SKM-1 (cell line): ENCODE data around the gene ADAMTS17.

Source experiments
- DNase-seq: peaks from one replicate; lab custom pipeline; 2025; ENCODE audit not compliant: unreplicated experiment; lab: John Stamatoyannopoulos, UW

ADAMTS17 gene

DNA sequence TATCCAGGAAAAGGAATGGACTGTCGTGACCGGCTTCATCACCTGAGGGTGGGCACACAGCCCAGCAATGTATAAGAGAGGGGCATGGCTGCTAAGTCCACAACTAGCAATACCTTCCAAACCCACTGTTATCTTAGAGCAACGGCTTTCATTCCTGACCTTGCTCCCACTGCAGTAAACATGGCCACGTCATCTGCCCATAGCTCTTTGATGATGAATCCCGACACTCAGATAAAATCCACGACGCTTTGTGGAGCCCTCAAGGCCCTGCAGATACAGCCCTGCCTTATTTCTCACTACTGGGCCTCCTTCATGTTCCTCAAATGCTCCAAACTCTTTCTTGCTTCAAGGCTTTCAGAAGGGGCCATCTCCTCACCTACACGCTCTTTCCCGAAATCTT lies 114.0 kb downstream of the ADAMTS17 start:
- no peak for DNase-seq

DNA sequence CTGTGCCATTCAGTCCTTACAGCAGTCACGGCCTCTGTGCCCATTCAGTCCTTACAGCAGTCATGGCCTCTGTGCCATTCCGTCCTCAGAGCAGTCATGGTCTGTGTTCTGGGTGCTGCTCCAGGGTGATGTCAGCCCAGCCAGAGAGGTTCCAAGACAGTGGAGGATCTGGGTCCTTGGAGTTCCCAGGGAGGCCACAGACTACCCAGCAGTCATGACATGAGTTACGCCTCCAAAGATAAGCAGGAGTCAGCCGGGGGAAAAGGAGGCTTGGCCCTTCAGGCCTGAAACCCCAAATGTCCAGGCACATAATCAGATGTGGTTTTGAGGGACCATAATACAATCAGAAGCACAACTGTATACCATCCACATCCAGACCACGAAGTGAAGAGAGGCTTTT lies 115.7 kb downstream of the ADAMTS17 start:
- no peak for DNase-seq

DNA sequence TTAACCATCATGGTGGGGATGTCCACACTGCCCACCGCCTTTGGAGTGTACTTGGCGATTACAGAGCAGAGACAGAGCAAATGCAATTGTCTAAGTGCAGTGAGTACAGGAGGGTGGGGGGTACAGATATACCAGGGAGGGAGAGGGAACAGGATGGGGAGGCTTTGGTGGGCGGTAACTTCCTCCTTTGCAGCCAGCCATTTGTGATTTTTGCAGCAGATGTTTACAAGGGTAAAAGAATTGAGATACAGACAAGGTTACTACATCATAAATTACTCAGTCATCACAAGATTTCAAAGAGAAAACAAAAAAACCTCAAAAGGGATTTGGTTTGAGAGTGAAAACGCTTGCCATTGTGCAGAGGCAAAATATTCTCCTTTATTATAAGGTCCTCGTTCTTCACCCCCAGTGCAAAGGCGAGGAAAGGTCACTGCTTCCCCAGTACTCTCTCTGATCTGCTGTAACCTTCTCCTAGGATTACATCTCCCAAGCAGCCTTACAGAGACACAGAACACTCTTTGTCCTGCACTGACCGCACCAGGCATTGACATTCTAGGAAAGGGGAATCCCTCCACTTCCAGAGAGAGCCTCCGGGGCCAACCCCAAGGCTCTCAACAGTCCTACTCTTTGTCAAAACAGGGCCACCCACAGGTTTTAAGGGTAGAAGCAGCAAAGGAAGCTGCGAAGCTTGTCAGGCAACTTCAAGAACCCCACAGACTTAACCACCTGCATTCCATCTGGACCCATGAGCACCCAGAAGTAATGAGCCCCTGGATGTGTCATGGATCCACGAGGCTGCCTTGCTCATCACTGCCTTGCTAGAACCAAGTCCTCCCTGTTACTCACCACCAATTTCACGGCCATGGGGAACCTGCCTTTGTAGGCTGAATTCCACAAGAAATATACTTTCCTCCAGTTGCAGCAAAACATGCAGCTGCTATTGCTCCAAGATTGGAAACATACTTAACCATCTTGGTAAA lies 117.3 kb downstream of the ADAMTS17 start:
- no peak for DNase-seq

DNA sequence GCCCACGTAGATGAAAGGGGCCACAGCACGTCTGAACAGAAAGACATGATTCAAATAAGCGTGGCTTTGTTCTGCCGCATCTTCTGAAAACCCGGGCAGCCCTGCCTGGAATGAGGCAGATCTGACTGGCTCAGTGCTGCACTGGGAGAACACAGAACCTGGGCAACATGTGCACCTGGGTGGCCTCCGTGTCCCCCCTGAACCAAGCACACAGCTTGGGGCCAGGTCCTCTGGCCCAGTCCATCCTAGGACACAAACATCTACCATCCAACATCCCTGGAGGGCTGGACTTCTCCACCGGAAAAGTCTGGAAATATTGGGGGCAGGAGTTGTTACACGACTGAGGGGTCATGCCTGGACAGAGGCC lies 119.4 kb downstream of the ADAMTS17 start:
- DNase-seq, result no peak

DNA sequence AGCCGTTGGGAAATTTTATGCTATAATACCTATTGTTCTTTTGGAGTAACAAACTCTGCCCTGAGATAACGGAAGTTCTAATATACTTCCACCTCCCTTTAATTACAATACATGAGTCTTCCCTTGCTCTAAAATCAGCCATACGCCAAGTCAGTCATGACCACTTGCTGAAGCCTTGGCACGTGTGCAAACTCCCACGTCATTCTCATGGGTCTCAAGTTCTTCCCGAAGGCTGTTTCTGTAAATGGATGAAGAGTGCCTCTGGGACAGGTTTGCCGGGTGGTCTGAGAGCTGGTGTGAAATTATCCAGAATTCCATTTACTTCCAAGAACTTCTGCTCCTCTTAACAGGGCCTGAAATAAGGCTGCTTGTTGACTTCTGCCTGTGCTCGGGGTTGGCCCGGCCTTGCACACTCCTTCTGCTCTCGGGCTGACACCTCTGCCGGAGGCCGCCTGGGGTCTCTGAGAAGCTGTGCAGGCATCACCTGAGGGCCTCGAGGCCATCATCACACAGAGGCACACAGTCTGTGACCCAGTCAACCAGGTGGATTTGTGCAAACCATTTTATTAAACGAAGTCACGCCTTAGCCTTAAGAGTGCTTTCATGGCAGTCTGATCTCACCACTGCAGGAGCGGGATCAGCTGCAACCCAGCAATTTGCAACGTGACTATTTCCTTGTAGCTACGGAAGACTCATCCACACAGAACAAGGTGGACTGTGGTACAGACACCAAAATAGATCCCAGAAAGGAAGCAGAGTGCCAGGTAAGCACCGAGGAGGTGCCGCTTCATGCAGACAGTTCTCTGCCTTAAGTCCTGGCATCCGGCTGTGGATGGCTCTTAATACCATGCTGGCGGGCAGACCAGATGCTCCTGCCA lies 120.1 kb downstream of the ADAMTS17 start:
- no peak for DNase-seq

DNA sequence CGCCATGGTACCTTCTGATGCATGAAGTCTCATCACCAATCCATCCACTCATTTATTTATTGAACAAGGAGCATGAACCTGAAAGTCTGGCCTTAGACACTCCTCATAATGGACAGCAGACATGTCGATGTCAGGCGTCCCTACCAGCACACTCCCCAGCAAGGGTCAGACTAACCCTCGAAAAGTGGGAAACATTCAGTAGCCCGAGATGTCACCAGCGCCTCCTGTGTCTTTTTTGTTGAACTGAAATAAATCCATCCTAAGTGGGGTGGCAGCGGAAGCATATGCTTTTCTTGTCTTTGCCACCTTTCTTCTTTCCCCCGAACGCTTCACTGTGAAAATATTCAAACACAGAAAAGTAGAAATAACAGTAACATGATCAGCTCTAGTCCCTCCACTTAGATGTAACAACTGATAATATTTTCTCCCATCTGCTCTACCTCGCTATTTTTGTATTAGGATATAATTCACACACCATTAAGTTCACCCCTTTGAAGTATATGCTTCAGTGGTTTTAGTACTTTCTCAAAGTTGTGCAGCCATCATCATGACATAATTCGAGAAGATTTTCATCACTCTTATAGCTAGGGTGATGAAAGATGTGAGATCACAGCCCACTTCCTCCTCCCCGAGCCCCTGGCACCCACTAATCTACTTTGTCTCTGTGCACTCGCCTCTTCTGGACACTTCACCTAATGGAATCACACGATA lies 121.6 kb downstream of the ADAMTS17 start:
- DNase-seq, result no peak

DNA sequence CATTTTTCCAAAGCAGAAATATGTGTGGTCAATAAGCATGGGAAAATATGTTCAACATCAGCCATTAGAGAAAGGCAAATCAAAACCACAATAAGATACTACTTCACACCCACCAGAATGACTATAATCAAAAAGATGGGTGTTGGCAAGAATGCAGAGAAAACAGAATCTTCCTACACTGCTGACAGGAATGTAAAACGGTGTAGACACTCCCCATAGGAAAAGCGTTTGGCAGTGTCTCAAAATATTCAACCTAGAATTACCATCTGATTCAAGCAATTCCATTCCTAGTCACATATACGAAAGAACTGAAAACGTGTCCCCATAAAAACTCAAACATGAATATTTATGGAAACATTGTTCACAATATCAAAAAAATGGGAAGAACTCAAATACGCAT lies 123.3 kb downstream of the ADAMTS17 start:
- DNase-seq, result no peak

DNA sequence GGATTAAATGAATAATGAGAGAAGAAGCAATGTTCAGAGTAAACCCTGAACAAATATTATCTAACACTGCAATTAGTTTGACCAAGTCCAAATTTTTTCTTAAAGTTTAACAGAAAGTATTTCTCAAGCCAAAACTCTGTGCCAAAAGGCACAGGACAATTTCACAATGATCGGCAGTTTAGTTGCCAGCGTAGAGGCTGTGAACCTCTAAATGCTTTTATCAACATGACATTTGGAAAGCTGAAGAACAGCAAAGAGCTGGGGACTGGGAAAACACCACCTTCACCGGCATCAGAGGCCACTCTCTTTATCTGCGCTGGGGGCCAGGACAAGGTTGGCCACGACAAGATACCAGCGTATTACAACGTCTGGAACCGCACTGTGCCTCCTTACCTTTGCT lies 125.6 kb downstream of the ADAMTS17 start:
- no peak for DNase-seq

DNA sequence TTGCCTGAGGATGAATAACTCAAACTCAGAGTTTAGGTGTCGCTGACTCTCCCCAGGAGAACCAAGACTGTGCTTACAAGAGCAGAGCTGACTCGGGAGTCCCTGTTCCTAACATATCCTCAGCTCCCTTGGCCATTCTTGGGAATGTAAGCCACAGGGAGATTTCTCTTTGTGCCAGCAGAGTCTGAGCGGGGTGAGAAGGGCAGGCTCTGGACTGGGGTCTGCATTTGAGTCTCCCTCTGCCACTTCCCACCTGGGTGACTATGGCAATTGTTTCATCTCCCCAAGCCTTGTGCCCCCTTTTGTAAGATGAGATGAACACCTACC lies 126.0 kb downstream of the ADAMTS17 start:
- DNase-seq, result no peak

DNA sequence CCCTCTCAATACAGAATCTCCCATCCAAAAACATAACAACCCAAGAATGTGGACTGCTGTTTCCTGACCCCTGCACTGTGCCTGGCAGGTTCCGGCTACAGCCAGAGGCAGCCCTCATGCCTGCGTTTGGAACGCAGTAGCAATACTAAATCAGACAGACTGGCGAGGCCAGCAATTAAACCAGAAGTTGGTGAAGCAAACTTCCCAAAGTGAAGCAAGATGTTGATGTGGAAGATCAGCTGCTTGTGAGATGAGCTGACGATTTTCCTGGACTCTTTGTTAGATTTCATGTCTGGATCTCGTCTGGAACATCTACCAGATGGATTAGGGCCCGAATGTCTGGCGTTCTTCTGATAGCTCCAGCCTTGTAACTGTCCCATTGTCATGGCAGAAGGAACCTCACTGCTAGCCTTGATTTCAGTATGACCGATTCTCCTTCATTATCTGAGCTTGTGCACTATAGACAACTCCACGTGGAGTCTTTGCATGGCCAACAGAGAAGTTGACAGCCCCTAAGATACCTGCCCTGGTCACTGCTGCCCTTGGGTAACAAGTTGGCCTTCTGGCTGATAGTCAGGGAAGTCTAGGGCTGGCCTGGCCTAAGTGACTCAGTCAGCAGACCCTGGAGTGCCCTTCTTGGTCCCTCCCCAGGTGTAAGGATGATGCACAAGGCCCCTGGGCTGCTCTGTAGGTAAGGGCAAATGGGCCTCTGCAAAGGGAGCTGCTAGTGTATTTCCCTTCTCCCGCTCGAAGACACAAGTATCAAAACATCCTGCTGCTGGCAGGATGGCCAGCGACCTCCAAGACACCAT lies 126.5 kb downstream of the ADAMTS17 start:
- no peak for DNase-seq

DNA sequence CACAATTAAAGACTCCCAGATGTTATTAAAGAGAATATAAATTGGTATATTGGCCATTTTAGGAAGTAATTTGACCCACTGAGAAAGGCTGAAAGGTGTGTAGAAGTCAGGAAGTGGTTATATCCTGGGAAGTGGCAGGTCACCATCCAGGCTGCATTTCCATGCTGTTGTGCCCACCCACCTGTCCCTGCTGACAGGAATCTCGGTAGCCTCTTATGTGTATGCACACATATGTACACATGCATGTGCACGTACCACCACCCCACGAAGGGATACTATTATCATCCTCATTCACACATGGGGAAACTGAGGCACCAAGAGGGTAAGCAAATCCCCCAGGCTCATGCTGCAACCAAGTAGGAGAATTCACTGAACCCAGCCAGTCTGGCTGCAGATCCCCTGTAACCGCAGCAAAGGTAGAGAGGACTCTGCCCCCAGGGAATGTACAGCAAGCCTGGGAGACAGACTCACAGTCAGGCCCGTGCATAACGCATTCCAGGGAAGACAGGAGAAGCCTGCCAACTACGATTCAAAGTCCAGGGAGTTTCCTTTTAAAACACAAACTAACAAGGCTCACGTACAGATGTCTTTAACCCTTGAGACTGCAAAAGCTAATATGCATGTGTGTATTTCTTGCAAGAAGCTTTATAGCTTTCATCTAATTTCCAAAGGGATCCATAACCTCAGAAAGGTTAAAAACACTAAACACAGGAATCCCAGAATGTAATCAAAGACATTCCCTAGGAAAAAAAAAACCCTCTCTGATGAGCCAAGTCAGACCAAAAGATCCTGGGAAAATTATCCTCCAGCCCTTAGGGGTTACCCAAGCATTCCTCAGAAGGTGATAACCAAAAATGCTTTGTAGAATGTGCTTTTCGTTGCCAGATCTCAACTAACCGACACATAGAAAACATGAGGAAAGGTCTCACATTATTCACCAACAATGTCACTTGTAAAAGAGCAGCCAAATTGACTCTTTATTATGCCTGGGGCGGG lies 129.6 kb downstream of the ADAMTS17 start:
- DNase-seq, result no peak

DNA sequence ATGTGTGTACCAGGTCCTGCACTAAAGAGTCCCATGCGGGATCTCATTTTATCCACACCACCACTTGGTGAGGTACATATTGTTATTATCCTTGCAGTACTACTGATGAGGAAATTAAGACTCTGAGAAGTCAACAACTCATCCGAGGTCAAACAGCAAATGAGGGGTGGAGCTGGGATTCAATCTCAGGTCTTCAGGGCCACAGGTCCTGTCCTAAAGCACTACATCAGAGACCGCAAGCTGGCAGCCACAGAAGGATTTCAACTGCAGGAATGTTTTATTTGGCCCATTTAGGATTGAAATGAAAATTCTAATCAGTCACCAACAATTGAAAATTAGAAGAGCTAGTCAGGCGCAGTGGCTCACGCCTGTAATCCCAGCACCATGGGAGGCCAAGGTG lies 131.4 kb downstream of the ADAMTS17 start:
- DNase-seq, result no peak

DNA sequence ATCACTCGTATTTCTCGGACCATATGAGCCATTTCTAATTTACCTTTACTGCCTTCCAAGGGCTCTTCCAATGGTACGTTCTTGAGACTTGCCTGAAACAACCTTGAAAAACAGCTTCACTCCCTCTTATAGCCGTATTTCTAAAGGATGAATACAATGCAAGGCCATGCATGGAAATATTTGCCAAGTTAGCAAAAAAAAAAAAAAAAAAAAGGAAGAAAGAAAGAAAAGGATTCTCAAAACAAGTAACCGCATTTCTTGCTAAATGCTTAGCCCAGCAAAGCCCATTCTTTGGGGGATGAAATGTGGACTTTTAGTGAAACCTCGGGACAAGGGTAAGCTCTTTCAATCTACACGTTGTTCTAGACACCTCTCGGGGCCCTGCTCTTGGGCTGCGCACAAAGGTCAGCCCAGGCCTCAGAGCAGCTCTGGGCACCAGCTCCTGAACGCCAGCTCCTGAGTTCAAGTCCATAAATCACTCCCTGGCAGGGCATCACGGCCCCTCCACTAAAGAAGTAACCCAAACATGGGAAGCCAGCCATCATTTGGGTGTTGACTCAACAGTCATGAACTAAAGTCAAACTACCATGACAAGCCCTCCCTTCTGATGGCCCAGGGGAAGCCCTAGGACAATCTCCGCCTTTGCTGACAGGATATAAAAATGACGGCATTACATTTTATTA lies 132.7 kb downstream of the ADAMTS17 start:
- no peak for DNase-seq

DNA sequence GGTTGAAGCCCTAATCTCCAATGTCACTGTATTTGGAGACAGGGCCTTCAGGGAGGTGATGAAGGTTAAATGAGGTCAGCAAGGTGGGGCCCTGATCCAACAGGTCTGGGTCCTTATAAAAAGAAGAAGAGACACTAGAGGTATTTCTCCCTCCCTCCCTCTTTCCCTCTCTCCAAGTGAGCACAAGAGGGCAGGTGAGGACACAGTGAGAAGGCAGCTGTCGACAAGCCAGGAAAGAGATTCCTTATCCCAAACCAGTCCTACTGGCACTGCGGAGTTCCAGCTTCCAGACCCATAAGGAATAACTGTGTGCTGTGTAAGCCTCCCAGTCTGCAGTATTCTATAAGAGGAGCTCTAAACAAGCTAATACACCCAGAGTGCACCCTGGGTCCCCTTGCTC lies 134.7 kb downstream of the ADAMTS17 start:
- DNase-seq, result no peak

DNA sequence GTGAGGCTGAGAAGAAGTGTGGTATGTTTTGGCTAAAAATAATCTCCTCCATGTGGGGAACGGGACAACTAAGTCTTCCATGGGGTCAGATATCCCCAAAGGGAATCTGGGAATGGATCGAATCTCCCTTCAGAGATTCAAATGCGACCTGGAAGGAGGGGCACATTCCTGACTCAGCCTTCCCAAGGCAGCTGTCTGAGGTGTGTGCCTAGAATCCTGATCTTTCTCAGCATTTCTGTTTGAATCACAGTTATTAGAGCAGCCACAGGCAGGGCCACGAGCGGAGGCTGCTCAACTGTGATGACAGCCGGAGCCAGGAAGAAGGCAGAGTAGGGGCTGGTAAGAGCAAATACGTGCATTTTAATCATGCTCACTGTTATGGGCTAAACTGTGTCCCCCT lies 135.1 kb downstream of the ADAMTS17 start:
- no peak for DNase-seq

DNA sequence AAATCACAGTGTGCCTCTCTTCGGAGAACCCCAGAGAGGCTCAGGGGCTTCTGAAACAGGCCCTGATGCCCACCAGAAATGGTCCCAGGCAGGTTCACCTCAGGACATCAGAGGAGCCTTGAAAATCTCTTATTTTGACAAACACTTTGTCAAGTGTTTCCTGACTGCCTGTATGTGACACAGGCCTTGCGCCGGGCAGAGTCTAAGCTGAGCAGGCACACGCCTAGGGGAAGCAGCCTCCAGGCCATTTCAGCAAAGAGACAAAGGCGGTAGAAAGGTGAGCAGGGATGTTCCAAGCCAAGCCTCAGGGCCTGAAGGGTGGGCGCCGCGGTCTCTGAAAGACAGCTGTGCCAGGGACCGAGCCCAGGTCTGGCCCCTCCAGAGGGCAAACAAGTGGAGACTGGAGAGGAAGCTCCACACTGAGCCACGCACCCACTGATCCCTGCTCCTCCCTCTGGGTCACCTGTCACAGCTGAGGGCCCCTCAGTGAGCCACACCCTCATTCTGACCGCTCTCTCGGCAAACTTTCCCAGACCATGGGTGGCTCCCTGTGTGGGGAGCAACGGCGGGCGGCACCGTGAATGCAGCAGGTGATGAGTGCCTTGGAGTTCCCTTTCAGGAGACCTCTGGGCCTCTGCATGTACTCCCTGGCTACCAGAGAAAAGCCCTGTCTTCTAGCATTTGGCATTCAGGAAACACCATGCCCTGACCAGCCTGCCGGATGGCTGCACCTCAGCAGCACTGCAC lies 136.1 kb downstream of the ADAMTS17 start:
- no peak for DNase-seq

DNA sequence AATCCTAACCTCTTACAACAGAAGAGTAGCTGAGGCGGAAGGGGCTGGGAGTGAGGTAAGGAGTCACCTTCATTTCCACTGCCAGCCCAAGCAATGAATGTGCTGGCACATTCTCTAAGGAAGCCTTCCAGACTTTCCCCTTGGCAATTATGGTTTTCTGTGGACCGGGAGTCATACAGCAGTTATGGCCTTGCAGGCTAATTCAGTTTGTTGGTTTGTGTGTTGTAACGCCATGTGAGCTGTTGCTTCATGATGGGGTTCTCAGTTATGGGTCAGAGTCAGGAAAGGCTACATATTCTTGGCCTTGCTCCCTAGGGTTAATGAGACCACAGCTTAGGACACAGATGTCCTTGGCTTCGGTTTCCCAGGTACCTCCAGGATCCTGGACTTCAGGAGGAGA lies 137.0 kb downstream of the ADAMTS17 start:
- no peak for DNase-seq

DNA sequence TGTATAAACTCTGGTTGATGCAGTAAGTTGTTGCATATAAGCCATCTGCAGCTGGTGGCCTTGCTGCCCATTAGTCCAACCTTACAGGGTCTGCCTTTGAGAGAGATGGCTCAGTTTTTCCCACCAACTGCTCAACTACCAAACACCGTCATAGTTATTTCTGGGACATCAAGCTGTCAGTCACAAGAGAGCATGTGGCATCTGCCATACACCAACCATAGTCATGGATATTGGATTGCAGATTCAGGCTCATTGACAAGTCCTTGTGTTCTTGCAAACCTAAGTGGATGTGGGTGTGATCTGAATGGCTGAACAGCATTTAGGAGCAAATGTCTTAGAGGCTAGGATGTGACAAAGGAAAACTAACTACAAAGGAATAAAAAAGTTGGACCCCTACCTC lies 137.6 kb downstream of the ADAMTS17 start:
- no peak for DNase-seq
